KMS-11 (cell line): Measurements from ENCODE around the gene KIF12.

ENCODE experiments used
- H2AFZ ChIP-seq: fragments of 200-600 bp; sonication (generic); 2 replicates; pipeline ENCODE4 v1.6.1; 2016; ENCODE audit warnings: antibody characterized with exemption, mixed run types, low read depth
- H3K27ac ChIP-seq: fragments of 200-600 bp; sonication (generic); 2 replicates; pipeline ENCODE4 v1.6.1; 2016; ENCODE audit warnings: mild to moderate bottlenecking, mixed run types
- H3K27me3 ChIP-seq: fragments of 200-600 bp; sonication (generic); 2 replicates; pipeline ENCODE4 v1.6.1; 2017; ENCODE audit warnings: mild to moderate bottlenecking, low read depth, mixed run types, moderate library complexity; ENCODE audit not compliant: insufficient read depth
- H3K36me3 ChIP-seq: fragments of 200-600 bp; sonication (generic); 2 replicates; pipeline ENCODE4 v1.6.1; 2017; ENCODE audit warnings: mild to moderate bottlenecking, mixed run types; ENCODE audit not compliant: insufficient read depth
- H3K4me1 ChIP-seq: fragments of 200-600 bp; sonication (generic); 2 replicates; pipeline ENCODE4 v1.6.1; 2016; ENCODE audit warnings: mild to moderate bottlenecking, low read depth, mixed run types; ENCODE audit not compliant: poor library complexity, severe bottlenecking
- H3K4me2 ChIP-seq: fragments of 200-600 bp; sonication (generic); 2 replicates; pipeline ENCODE4 v1.7.0; 2016; ENCODE audit warnings: mild to moderate bottlenecking, mixed run types
- H3K4me3 ChIP-seq: fragments of 200-600 bp; sonication (generic); IDR thresholded peaks from 2 replicates; pipeline ENCODE4 v1.6.1; 2017; ENCODE audit warnings: low read depth, low read length, mixed read lengths; ENCODE audit not compliant: insufficient read depth
- H3K79me2 ChIP-seq: fragments of 200-600 bp; sonication (generic); 2 replicates; pipeline ENCODE4 v1.6.1; 2016; ENCODE audit warnings: low read depth, mixed run types; ENCODE audit not compliant: insufficient read depth
- H3K9ac ChIP-seq: fragments of 200-600 bp; sonication (generic); 2 replicates; pipeline ENCODE4 v1.6.1; 2016; ENCODE audit warnings: mild to moderate bottlenecking, mixed run types
- H4K20me1 ChIP-seq: fragments of 200-600 bp; sonication (generic); 2 replicates; pipeline ENCODE4 v1.6.1; 2016; ENCODE audit warnings: mild to moderate bottlenecking, mixed run types; ENCODE audit not compliant: insufficient read depth
- TF ChIP-seq, protein P1 (sequence below): fragments of 200-600 bp; sonication (generic); conservative IDR thresholded peaks from 2 replicates; pipeline ENCODE4 v1.6.1; 2017; ENCODE audit warnings: low read depth, mild to moderate bottlenecking, antibody characterized with exemption, low read length, moderate library complexity, mixed read lengths

Gene KIF12

DNA sequence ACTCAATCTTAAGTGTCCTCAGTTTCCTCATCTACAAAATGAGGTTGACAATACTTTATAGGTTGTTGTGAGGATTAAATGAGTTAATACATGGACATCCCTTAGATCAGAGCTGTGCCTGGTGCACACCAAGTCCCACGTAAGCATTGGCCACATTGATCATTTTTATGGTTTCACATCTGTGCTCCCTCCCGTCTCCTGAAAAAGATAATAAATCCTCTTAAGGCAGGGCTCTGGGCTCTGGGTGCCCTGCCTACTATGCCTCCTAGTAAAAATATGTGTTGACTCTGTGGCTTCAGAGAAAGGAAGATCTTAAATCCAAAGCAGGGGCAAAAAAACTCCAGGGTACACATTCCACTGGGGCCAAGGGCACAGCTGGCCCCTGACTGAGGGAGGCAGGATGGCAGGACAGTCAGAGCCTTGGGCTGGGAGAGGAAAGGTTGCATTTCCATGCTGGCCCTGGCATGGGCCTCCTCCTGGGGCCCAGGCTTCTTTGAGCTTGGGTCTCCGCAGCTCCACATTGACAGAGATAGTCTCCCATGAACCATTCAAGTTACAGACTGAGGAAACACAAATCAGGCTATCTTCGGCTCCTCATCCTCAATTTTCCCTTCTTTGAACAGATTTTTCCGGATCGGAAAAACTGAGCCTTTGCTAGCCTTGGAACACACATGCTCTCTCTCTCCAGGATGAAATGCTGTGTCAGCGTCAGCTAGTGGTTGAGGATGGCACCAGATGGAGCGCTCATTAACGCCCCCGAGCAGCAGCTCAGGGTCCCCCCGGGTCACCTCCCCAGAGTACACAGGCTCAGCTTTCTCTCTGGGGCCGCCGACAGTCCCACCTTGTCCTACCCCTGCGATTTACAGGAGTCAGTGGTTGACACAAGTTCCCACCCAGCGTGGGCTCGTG lies 22.4 kb upstream of the KIF12 start:
- no peaks in the 10 kb centered on the region for H4K20me1 ChIP-seq
- H3K27ac ChIP-seq, result no peak overlapping the region
- H3K36me3 ChIP-seq, result no peaks in the 10 kb centered on the region
- TF ChIP-seq, protein P1, sequence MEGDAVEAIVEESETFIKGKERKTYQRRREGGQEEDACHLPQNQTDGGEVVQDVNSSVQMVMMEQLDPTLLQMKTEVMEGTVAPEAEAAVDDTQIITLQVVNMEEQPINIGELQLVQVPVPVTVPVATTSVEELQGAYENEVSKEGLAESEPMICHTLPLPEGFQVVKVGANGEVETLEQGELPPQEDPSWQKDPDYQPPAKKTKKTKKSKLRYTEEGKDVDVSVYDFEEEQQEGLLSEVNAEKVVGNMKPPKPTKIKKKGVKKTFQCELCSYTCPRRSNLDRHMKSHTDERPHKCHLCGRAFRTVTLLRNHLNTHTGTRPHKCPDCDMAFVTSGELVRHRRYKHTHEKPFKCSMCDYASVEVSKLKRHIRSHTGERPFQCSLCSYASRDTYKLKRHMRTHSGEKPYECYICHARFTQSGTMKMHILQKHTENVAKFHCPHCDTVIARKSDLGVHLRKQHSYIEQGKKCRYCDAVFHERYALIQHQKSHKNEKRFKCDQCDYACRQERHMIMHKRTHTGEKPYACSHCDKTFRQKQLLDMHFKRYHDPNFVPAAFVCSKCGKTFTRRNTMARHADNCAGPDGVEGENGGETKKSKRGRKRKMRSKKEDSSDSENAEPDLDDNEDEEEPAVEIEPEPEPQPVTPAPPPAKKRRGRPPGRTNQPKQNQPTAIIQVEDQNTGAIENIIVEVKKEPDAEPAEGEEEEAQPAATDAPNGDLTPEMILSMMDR, result no peak
- H3K4me3 ChIP-seq, result no peak overlapping the region
- H3K4me1 ChIP-seq, result no peaks in the 10 kb centered on the region
- no peak overlapping the region for H2AFZ ChIP-seq
- no peak overlapping the region for H3K4me2 ChIP-seq
- H3K27me3 ChIP-seq, result no peaks in the 10 kb centered on the region
- no peak overlapping the region for H3K9ac ChIP-seq
- H3K79me2 ChIP-seq, result no peaks in the 10 kb centered on the region

DNA sequence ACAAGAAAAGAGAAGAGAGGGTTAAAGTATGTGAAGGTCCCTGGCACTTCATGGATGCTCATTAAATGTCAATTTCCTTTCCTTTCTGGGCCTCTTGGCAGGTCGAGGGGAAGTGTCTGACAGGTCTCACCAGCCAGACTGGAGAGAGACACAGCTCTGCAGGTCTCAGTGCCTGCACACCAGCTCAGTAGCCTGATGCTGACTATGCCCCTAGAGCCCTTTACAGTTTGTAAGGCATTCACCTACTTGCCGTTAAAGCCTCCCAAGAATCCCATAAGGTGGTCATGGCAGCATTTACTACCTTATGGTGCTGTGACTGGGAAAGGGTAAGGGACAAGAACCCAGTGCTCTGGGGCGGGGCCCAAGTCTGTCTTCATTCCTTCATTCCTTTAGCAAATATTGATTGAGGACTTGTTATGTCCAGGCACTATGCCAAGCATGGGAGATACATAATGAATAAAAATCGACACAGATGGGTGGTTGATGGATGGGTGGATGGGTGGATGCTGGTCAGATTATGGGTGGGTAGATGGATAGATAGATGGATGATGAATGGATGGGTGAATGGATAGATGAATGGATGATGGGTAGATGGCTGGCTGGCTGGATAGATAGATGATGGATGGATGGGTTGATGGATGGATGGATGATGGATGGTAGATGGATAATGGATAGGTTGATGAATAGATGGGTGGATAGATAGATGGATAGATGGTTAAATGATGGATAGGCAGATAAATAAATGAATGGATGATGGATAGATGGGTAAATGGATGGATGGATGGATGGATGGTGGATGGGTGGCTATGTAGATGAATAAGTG lies 21.3 kb upstream of the KIF12 start:
- H3K4me3 ChIP-seq, result no peak overlapping the region
- H4K20me1 ChIP-seq, result no peaks in the 10 kb centered on the region
- no peak overlapping the region for H3K9ac ChIP-seq
- H3K27ac ChIP-seq, result no peak overlapping the region
- TF ChIP-seq, protein P1, result no peak
- no peaks in the 10 kb centered on the region for H3K79me2 ChIP-seq
- no peaks in the 10 kb centered on the region for H3K27me3 ChIP-seq
- H3K36me3 ChIP-seq, result no peaks in the 10 kb centered on the region
- no peak overlapping the region for H3K4me2 ChIP-seq
- no peaks in the 10 kb centered on the region for H3K4me1 ChIP-seq
- no peak overlapping the region for H2AFZ ChIP-seq

DNA sequence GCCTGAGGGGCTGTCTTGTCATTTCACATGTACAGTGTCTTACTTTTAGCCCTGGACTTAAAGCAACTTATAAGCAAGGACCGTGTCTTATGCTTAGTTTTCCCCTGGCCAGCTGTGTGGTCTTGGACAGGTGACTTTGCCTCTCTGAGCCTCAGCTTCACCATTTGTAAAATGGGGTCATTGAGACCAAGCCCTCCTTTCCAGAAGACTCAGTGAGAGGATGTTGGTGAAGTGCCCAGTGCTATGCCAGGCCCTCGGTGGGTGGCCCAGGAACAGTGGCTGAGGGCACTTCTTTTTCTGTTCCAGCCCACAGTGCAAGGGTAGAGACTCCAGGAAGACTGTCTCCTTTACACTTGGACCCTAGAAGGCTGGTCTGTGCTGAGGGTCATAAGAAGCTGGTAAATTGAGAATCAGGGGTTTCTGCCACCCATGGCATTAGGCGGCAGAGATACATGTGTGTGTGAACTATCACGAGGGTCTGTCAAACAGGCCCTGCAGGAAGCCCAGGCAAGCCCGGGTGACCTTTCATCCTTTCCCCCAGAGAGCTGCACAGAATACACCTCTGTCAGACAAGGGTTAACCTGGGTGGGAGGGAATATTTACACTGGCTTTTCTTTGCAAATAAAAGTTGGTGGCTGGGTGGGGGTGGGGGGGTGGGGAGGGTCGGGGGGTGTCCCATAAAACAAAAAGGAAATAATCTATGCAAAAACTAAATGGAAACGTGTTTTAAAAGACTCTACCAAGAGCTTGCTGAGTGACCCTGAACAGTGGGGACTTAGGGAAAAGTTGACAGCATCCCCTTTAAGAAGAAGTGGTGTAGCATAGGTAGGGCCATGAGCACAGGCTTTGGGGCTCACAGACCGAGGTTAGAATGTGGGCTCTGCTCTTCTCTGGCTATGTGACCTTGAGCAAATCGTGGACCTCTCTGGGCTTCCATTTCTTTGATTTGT lies 20.4 kb upstream of the KIF12 start:
- H3K36me3 ChIP-seq, result no peaks in the 10 kb centered on the region
- H4K20me1 ChIP-seq, result no peaks in the 10 kb centered on the region
- H3K79me2 ChIP-seq, result no peaks in the 10 kb centered on the region
- H3K27ac ChIP-seq, result no peak overlapping the region
- no peak overlapping the region for H3K4me2 ChIP-seq
- H3K4me1 ChIP-seq, result no peaks in the 10 kb centered on the region
- TF ChIP-seq, protein P1, result no peak
- H3K27me3 ChIP-seq, result no peaks in the 10 kb centered on the region
- no peak overlapping the region for H3K4me3 ChIP-seq
- no peak overlapping the region for H2AFZ ChIP-seq
- no peak overlapping the region for H3K9ac ChIP-seq
